H1 (cell line): ENCODE results near the gene LTN1. TPM values are rescaled to one million over a fixed set of nuclear protein-coding genes. Genes with fewer than 3 reads are reported as not detected.

Experiments used
- CTCF ChIA-PET: fragments of 300-600 bp; sonication (Branson Sonifier 250); formaldehyde crosslinking; loops from one replicate; lab custom pipeline; 2021; ENCODE audit not compliant: partially characterized antibody; lab: Charles Lee
- POLR2A ChIA-PET: fragments of 300-600 bp; sonication (Branson Sonifier 250); formaldehyde crosslinking; loops from one replicate; lab custom pipeline; 2021; ENCODE audit warnings: inconsistent platforms; ENCODE audit not compliant: partially characterized antibody; lab: Charles Lee
- DNase-seq, 2 experiments: peaks; one replicate each; pipeline versions ENCODE4 v3.0.0 to v3.0.0-alpha.2; 2010 to 2022; ENCODE audit warnings: low spot score in 2 of 2, low read depth in 1 of 2, mixed read lengths in 1 of 2
- FAIRE-seq: peaks from 2 replicates; lab custom pipeline; 2011; peaks lifted over from hg19 to GRCh38; lab: Jason Lieb, UNC
- H2AFZ ChIP-seq: 2 replicates; pipeline ENCODE4 v1.8.1; 2012; ENCODE audit warnings: low read length, inconsistent platforms
- H2AK5ac ChIP-seq: 2 replicates; pipeline ENCODE4 v1.6.1; 2013; ENCODE audit warnings: low read depth, low read length
- H2BK120ac ChIP-seq: replicated peaks from 2 replicates; pipeline ENCODE3; 2013; ENCODE audit warnings: low read depth, low read length, inconsistent platforms
- H2BK12ac ChIP-seq: 2 replicates; pipeline ENCODE4 v1.6.1; 2013; ENCODE audit warnings: low read depth, low read length
- H2BK15ac ChIP-seq: 2 replicates; pipeline ENCODE4 v1.6.1; 2013; ENCODE audit warnings: low read length
- H2BK20ac ChIP-seq: 2 replicates; pipeline ENCODE4 v1.6.1; 2013; ENCODE audit warnings: low read length
- H2BK5ac ChIP-seq: 2 replicates; pipeline ENCODE4 v1.6.1; 2013; ENCODE audit warnings: low read depth, low read length
- H3K14ac ChIP-seq: 2 replicates; pipeline ENCODE4 v1.6.1; 2013; ENCODE audit warnings: inconsistent platforms; ENCODE audit not compliant: insufficient read length
- H3K18ac ChIP-seq: 2 replicates; pipeline ENCODE4 v1.6.1; 2013; ENCODE audit warnings: low read length; ENCODE audit errors: extremely low read depth
- H3K23ac ChIP-seq: 2 replicates; pipeline ENCODE4 v1.6.1; 2013; ENCODE audit warnings: inconsistent platforms; ENCODE audit not compliant: insufficient read length
- H3K23me2 ChIP-seq: 2 replicates; pipeline ENCODE4 v1.6.1; 2013; ENCODE audit warnings: low read depth, low read length
- H3K27ac ChIP-seq: 2 replicates; pipeline ENCODE4 v1.6.1; 2011; ENCODE audit warnings: low read depth, low read length, inconsistent platforms
- H3K27me3 ChIP-seq, 4 experiments: replicated peaks in 1 of 4; 1 replicate in 1 of 4; 2 replicates in 3 of 4; pipeline versions ENCODE4 v1.6.1 to v1.8.1; 2011 to 2013; ENCODE audit warnings: low read length in 3 of 4, mild to moderate bottlenecking in 3 of 4, inconsistent platforms in 2 of 4, mixed read lengths in 2 of 4, moderate library complexity in 1 of 4; ENCODE audit not compliant: control insufficient read depth in 3 of 4, insufficient read depth in 3 of 4; ENCODE audit errors: extremely low read depth in 1 of 4
- H3K36me3 ChIP-seq, 4 experiments: 2 replicates each; pipeline versions ENCODE4 v1.6.1 to v1.8.1; 2011 to 2013; ENCODE audit warnings: mild to moderate bottlenecking in 4 of 4, low read length in 3 of 4, moderate library complexity in 2 of 4, control low read depth in 1 of 4, inconsistent platforms in 1 of 4; ENCODE audit not compliant: insufficient read depth in 4 of 4, control insufficient read depth in 2 of 4
- H3K4ac ChIP-seq: replicated peaks from 2 replicates; pipeline ENCODE3; 2013; ENCODE audit warnings: low read length, low read depth, mixed read lengths, inconsistent platforms; ENCODE audit not compliant: insufficient read length
- H3K4me1 ChIP-seq, 4 experiments: replicated peaks in 1 of 4; 1 replicate in 1 of 4; 2 replicates in 3 of 4; pipeline versions ENCODE4 v1.6.1 to v1.8.1; 2011 to 2013; ENCODE audit warnings: low read length in 3 of 4, inconsistent platforms in 2 of 4, mixed read lengths in 1 of 4; ENCODE audit not compliant: insufficient read depth in 4 of 4, control insufficient read depth in 3 of 4
- H3K4me2 ChIP-seq, 2 experiments: 2 replicates each; pipeline versions ENCODE4 v1.6.1 to v1.8.1; 2011 to 2013; ENCODE audit warnings: low read depth in 2 of 2, low read length in 2 of 2, control low read depth in 1 of 2, inconsistent platforms in 1 of 2, mild to moderate bottlenecking in 1 of 2; ENCODE audit not compliant: insufficient read depth in 1 of 2
- H3K4me3 ChIP-seq, 4 experiments: fragments of 200-600, 300-600 bp in 1 of 4; sonication (generic), shearing (Covaris generic), sonication (Bioruptor Twin) in 1 of 4; 2 replicates each; pipeline versions ENCODE4 v1.5.1 to v1.8.1; 2011 to 2016; ENCODE audit warnings: low read length in 4 of 4, low read depth in 3 of 4, control low read depth in 2 of 4, inconsistent platforms in 2 of 4, mild to moderate bottlenecking in 2 of 4, mixed read lengths in 1 of 4, moderate library complexity in 1 of 4; ENCODE audit not compliant: insufficient read depth in 2 of 4; ENCODE audit errors: extremely low read depth in 1 of 4
- H3K56ac ChIP-seq: replicated peaks from 2 replicates; pipeline ENCODE3; 2013; ENCODE audit warnings: low read depth, mild to moderate bottlenecking, mixed read lengths, low read length, inconsistent platforms; ENCODE audit not compliant: insufficient read length
- H3K79me1 ChIP-seq: 2 replicates; pipeline ENCODE4 v1.6.1; 2013; ENCODE audit warnings: low read depth, low read length, control low read depth
- H3K79me2 ChIP-seq, 2 experiments: 2 replicates each; pipeline versions ENCODE4 v1.6.1 to v1.8.1; 2012 to 2013; ENCODE audit warnings: low read length in 2 of 2, mild to moderate bottlenecking in 2 of 2, inconsistent platforms in 1 of 2; ENCODE audit not compliant: insufficient read depth in 2 of 2, control insufficient read depth in 1 of 2
- H3K9ac ChIP-seq, 4 experiments: replicated peaks in 1 of 4; 1 replicate in 1 of 4; 2 replicates in 3 of 4; pipeline versions ENCODE4 v1.6.1 to v1.8.1; 2011 to 2013; ENCODE audit warnings: low read depth in 3 of 4, low read length in 3 of 4, control low read depth in 2 of 4, mild to moderate bottlenecking in 2 of 4, moderate library complexity in 2 of 4, inconsistent platforms in 1 of 4; ENCODE audit errors: extremely low read depth in 1 of 4
- H3K9me3 ChIP-seq, 2 experiments: 2 replicates each; pipeline versions ENCODE4 v1.6.1 to v1.8.1; 2012 to 2013; ENCODE audit warnings: mild to moderate bottlenecking in 2 of 2, moderate library complexity in 2 of 2, control low read depth in 1 of 2, inconsistent platforms in 1 of 2, low read depth in 1 of 2, low read length in 1 of 2, mixed read lengths in 1 of 2; ENCODE audit not compliant: insufficient read depth in 2 of 2
- H4K20me1 ChIP-seq, 2 experiments: replicated peaks in 1 of 2; 2 replicates each; pipeline versions ENCODE3 to v1.8.1; 2011 to 2013; ENCODE audit warnings: inconsistent platforms in 2 of 2, low read length in 2 of 2, mild to moderate bottlenecking in 1 of 2; ENCODE audit not compliant: insufficient read depth in 2 of 2, control insufficient read depth in 1 of 2
- H4K5ac ChIP-seq: 2 replicates; pipeline ENCODE4 v1.6.1; 2013; ENCODE audit warnings: low read length, low read depth, mixed read lengths, inconsistent platforms; ENCODE audit not compliant: insufficient read length
- H4K8ac ChIP-seq: 2 replicates; pipeline ENCODE4 v1.8.0; 2013; ENCODE audit warnings: mild to moderate bottlenecking, moderate library complexity, low read length, inconsistent platforms; ENCODE audit not compliant: insufficient read depth; ENCODE audit errors: extremely low read depth
- H4K91ac ChIP-seq: replicated peaks from 2 replicates; pipeline ENCODE3; 2013; ENCODE audit warnings: low read length, mixed read lengths, inconsistent platforms; ENCODE audit not compliant: insufficient read length
- ATF2 ChIP-seq: IDR thresholded peaks from 2 replicates; pipeline ENCODE4 v1.6.1; 2012; ENCODE audit warnings: low read length, inconsistent platforms
- ATF3 ChIP-seq: IDR thresholded peaks from 2 replicates; pipeline ENCODE4 v1.6.1; 2011; ENCODE audit warnings: low read depth, mild to moderate bottlenecking, low read length; ENCODE audit not compliant: insufficient read depth
- CHD1 ChIP-seq: IDR thresholded peaks from 2 replicates; pipeline ENCODE4 v1.6.1; 2012; ENCODE audit warnings: low read depth, low read length, improper control_type of control experiment
- CREB1 ChIP-seq: IDR thresholded peaks from 2 replicates; pipeline ENCODE4 v1.6.1; 2012; ENCODE audit warnings: inconsistent platforms
- EGR1 ChIP-seq: IDR thresholded peaks from 2 replicates; pipeline ENCODE4 v1.6.1; 2011; ENCODE audit warnings: low read depth, low read length, borderline replicate concordance
- NANOG ChIP-seq: IDR thresholded peaks from 2 replicates; pipeline ENCODE4 v1.6.1; 2011; ENCODE audit warnings: low read length, low read depth, mild to moderate bottlenecking, inconsistent platforms; ENCODE audit not compliant: insufficient read depth, poor library complexity, severe bottlenecking
- PHF8 ChIP-seq: fragments of 200-600 bp; sonication (generic); conservative IDR thresholded peaks from 2 replicates; pipeline ENCODE4 v1.7.1; 2012; ENCODE audit warnings: low read depth, mild to moderate bottlenecking, inconsistent platforms, low read length, moderate library complexity
- RBBP5 ChIP-seq: IDR thresholded peaks from 2 replicates; pipeline ENCODE4 v1.7.1; 2012; ENCODE audit warnings: low read depth, mild to moderate bottlenecking, inconsistent platforms, low read length, moderate library complexity, borderline replicate concordance
- RNF2 ChIP-seq: fragments of 200-900, 300-1000 bp; sonication (generic); IDR thresholded peaks from 2 replicates; pipeline ENCODE4 v1.7.1; 2016; ENCODE audit warnings: borderline replicate concordance, low read depth, mild to moderate bottlenecking, antibody characterized with exemption, low read length; ENCODE audit not compliant: poor library complexity, severe bottlenecking; ENCODE audit errors: missing control alignments
- RXRA ChIP-seq: IDR thresholded peaks from 2 replicates; pipeline ENCODE4 v1.6.1; 2011; ENCODE audit warnings: low read depth, mild to moderate bottlenecking, low read length, moderate library complexity; ENCODE audit not compliant: insufficient read depth
- SUZ12 ChIP-seq: fragments of 200-600 bp; sonication (generic); IDR thresholded peaks from 2 replicates; pipeline ENCODE4 v1.6.1; 2012; ENCODE audit warnings: mild to moderate bottlenecking, inconsistent platforms, low read length, moderate library complexity, mixed read lengths
- ZNF274 ChIP-seq: IDR thresholded peaks from 2 replicates; pipeline ENCODE4 v1.7.0; 2012; ENCODE audit warnings: low read length, borderline replicate concordance; ENCODE audit errors: extremely low read depth
- WGBS, 2 experiments: shearing (Covaris generic) in 1 of 2; methylation state at CpG; one replicate each; pipeline versions ENCODE4 v1.1.6 to v1.1.7; 2013 to 2015; ENCODE audit warnings: low lambda C conversion rate in 2 of 2, mixed read lengths in 2 of 2, inconsistent platforms in 1 of 2, low coverage in 1 of 2, missing lambda C conversion rate in 1 of 2; ENCODE audit not compliant: insufficient replicate concordance in 2 of 2, insufficient coverage in 1 of 2, insufficient read length in 1 of 2; ENCODE audit errors: extremely low coverage in 1 of 2, missing lambda C conversion rate in 1 of 2; 5-methylcytosine and 5-hydroxymethylcytosine counted together
- polyA plus RNA-seq, 7 experiments: library from polyadenylated mRNA; depleted of rRNA in 3 of 7; stranded (reverse) in 5 of 7; unstranded in 2 of 7; fragments of >200 nt in 5 of 7; fragments of 200-250 nt in 2 of 7; gene quantifications; 1 replicate in 5 of 7; 2 replicates in 1 of 7; 4 replicates in 1 of 7; pipeline versions ENCODE4 v1.2.1 to v1.2.3, GENCODE V29; 2011 to 2013; ENCODE audit warnings: missing spikeins in 2 of 7, mixed read lengths in 2 of 7
- total RNA-seq: library from RNA; stranded (reverse); fragmentation: NEBNext Ultra II Directional; extraction: Animal tissue kit (Norgen Biotek cat#: 25700); gene quantifications from 2 replicates; pipeline ENCODE4 v1.2.1, GENCODE V29; 2021

LTN1 gene
- total and polyA plus RNA-seq, 2 of the 8 experiments (the other 6 are each of a cell fraction or from before 2014, with no cell fraction given), result 3.2 to 23.5 TPM

GRCh38 chr21:28972398-28972797 is 20.3 kb downstream of the LTN1 start:
- Histone ChIP-seq H4K8ac (no peak overlapping the region), H3K4ac (no peak overlapping the region), H3K4me1 (no peaks in the 10 kb centered on the region), H2BK15ac (no peak overlapping the region), H3K9ac (no peak overlapping the region), H4K5ac (no peak overlapping the region), H3K4me3 (no peak overlapping the region), H3K56ac (no peak overlapping the region), H2BK12ac (no peak overlapping the region), H2AFZ (no peak overlapping the region), H3K9me3 (no peaks in the 10 kb centered on the region), H3K27me3 (no peaks in the 10 kb centered on the region), H2BK20ac (no peak overlapping the region), H4K20me1 (no peaks in the 10 kb centered on the region), H3K27ac (no peak overlapping the region), H3K23me2 (no peaks in the 10 kb centered on the region), H3K79me2 (no peaks in the 10 kb centered on the region), H3K23ac (no peak overlapping the region), H3K36me3 (peaks cover 0 to 27% (median 6%) of the 10 kb centered on the region in 4 experiments; a peak in 4 of 8 replicates), H3K18ac (no peak overlapping the region), H4K91ac (no peak overlapping the region), H2BK120ac (no peak overlapping the region), H3K14ac (no peak overlapping the region), H2AK5ac (no peak overlapping the region), H3K4me2 (no peak overlapping the region), H3K79me1 (no peaks in the 10 kb centered on the region), H2BK5ac (no peak overlapping the region)
- 94% methylated on average over 6 of the region's 6 CpGs; no CpG with 5 or more reads in 1 of the 2 experiments for WGBS, 2 experiments
- DNase-seq (no peak), FAIRE-seq (no peak)
- ChIA-PET POLR2A (no interaction called here), CTCF (no interaction called here)
- TF ChIP-seq CREB1, result no peak
- TF ChIP-seq SUZ12, result no peak
- no peak for TF ChIP-seq NANOG
- TF ChIP-seq ZNF274, result no peak
- no peak for TF ChIP-seq EGR1
- no peak for TF ChIP-seq ATF3
- no peak for TF ChIP-seq RNF2
- TF ChIP-seq RXRA, result no peak
- TF ChIP-seq PHF8, result no peak
- no peak for TF ChIP-seq ATF2
- TF ChIP-seq CHD1, result no peak
- no peak for TF ChIP-seq RBBP5
